HEK293 (cell line): ENCODE results near the gene FRMPD4.

Experiments used
- CTCF ChIA-PET: fragments of 350-600 bp; formaldehyde crosslinking; extraction: SDS; loops from one replicate; lab custom pipeline; 2021; ENCODE audit warnings: antibody characterized with exemption; lab: Yijun Ruan, JAX
- POLR2A ChIA-PET: fragments of 300-600 bp; formaldehyde crosslinking; extraction: SDS; loops from one replicate; lab custom pipeline; 2020; ENCODE audit warnings: antibody characterized with exemption, inconsistent platforms; lab: Yijun Ruan, JAX
- H3K27ac ChIP-seq: fragments of 200-500 bp; sonication (Bioruptor generic); 2 replicates; pipeline ENCODE4 v1.5.1; 2014; ENCODE audit warnings: low read depth, low read length, control low read depth, inconsistent platforms; ENCODE audit errors: extremely low read depth
- H3K36me3 ChIP-seq, 2 experiments: fragments of 200-500 bp in 1 of 2; sonication (Bioruptor generic) in 1 of 2; 1 replicate in 1 of 2; 2 replicates in 1 of 2; pipeline ENCODE4 v1.5.1; 2014 to 2017; ENCODE audit warnings: inconsistent platforms in 2 of 2, low read length in 2 of 2; ENCODE audit not compliant: control insufficient read depth in 2 of 2, insufficient read depth in 1 of 2
- H3K4me1 ChIP-seq: fragments of 200-500 bp; sonication (Bioruptor generic); 2 replicates; pipeline ENCODE4 v1.5.1; 2014; ENCODE audit warnings: mild to moderate bottlenecking, low read length, inconsistent platforms; ENCODE audit not compliant: control insufficient read depth, insufficient read depth
- H3K4me3 ChIP-seq: 2 replicates; pipeline ENCODE4 v1.5.1; 2011; ENCODE audit warnings: low read depth, mild to moderate bottlenecking, control low read depth, low read length, moderate library complexity
- H3K9me3 ChIP-seq: fragments of 200-500 bp; sonication (Bioruptor generic); 2 replicates; pipeline ENCODE4 v1.5.1; 2014; ENCODE audit warnings: low read depth, low read length, inconsistent platforms; ENCODE audit not compliant: control insufficient read depth, insufficient read depth
- SALL2 ChIP-seq: fragments of 450-650 bp; formaldehyde crosslinking; IDR thresholded peaks from 2 replicates; pipeline ENCODE4 v1.5.0; 2017; ENCODE audit warnings: missing biosample characterization, mild to moderate bottlenecking, missing genetic modification characterization, borderline replicate concordance
- SP2 ChIP-seq: fragments of 450-650 bp; formaldehyde crosslinking; IDR thresholded peaks from 2 replicates; pipeline ENCODE4 v1.5.1; 2016; ENCODE audit warnings: missing biosample characterization, missing genetic modification characterization
- TRIM28 ChIP-seq: IDR thresholded peaks from 2 replicates; pipeline ENCODE4 v1.6.1; 2011; ENCODE audit warnings: low read length, control low read depth, borderline replicate concordance
- ZBTB7A ChIP-seq: fragments of 450-650 bp; formaldehyde crosslinking; IDR thresholded peaks from 2 replicates; pipeline ENCODE4 v1.5.1; 2016; ENCODE audit warnings: low read depth, missing biosample characterization, missing genetic modification characterization
- ZFP37 ChIP-seq: fragments of 450-650 bp; formaldehyde crosslinking; IDR thresholded peaks from 2 replicates; pipeline ENCODE4 v1.5.1; 2016; ENCODE audit warnings: missing biosample characterization, missing genetic modification characterization
- ZNF114 ChIP-seq: fragments of 450-650 bp; formaldehyde crosslinking; IDR thresholded peaks from 2 replicates; pipeline ENCODE4 v1.5.0; 2017; ENCODE audit warnings: missing biosample characterization, missing genetic modification characterization
- ZNF140 ChIP-seq: fragments of 450-650 bp; formaldehyde crosslinking; IDR thresholded peaks from 2 replicates; pipeline ENCODE4 v1.5.1; 2016; ENCODE audit warnings: missing biosample characterization, missing genetic modification characterization
- ZNF155 ChIP-seq: fragments of 450-650 bp; formaldehyde crosslinking; IDR thresholded peaks from 2 replicates; pipeline ENCODE4 v1.5.1; 2016; ENCODE audit warnings: missing biosample characterization, missing genetic modification characterization
- ZNF16 ChIP-seq: fragments of 450-650 bp; formaldehyde crosslinking; IDR thresholded peaks from 2 replicates; pipeline ENCODE4 v1.5.1; 2016; ENCODE audit warnings: low read depth, missing biosample characterization, missing genetic modification characterization
- ZNF2 ChIP-seq: fragments of 450-650 bp; formaldehyde crosslinking; IDR thresholded peaks from 2 replicates; pipeline ENCODE4 v1.5.1; 2016; ENCODE audit warnings: missing biosample characterization, missing genetic modification characterization
- ZNF211 ChIP-seq: fragments of 450-650 bp; formaldehyde crosslinking; IDR thresholded peaks from 2 replicates; pipeline ENCODE4 v1.5.1; 2016; ENCODE audit warnings: low read depth, missing biosample characterization, missing genetic modification characterization
- ZNF391 ChIP-seq: fragments of 450-650 bp; formaldehyde crosslinking; IDR thresholded peaks from 2 replicates; pipeline ENCODE4 v1.5.1; 2016; ENCODE audit warnings: low read depth, missing biosample characterization, missing genetic modification characterization, borderline replicate concordance
- ZNF423 ChIP-seq: fragments of 450-650 bp; formaldehyde crosslinking; IDR thresholded peaks from 2 replicates; pipeline ENCODE4 v1.5.1; 2016; ENCODE audit warnings: missing biosample characterization, missing genetic modification characterization
- ZNF521 ChIP-seq: fragments of 450-650 bp; formaldehyde crosslinking; IDR thresholded peaks from 2 replicates; pipeline ENCODE4 v1.5.1; 2017; ENCODE audit warnings: missing biosample characterization, mild to moderate bottlenecking, missing genetic modification characterization
- ZNF624 ChIP-seq: fragments of 450-650 bp; formaldehyde crosslinking; IDR thresholded peaks from 2 replicates; pipeline ENCODE4 v1.5.1; 2017; ENCODE audit warnings: missing biosample characterization, missing genetic modification characterization
- ZNF768 ChIP-seq: fragments of 450-650 bp; formaldehyde crosslinking; IDR thresholded peaks from 2 replicates; pipeline ENCODE4 v1.5.1; 2018; ENCODE audit warnings: missing biosample characterization, mild to moderate bottlenecking, missing genetic modification characterization
- ZNF776 ChIP-seq: fragments of 450-650 bp; formaldehyde crosslinking; IDR thresholded peaks from 2 replicates; pipeline ENCODE4 v1.5.0; 2017; ENCODE audit warnings: missing biosample characterization, missing genetic modification characterization, borderline replicate concordance
- ZSCAN16 ChIP-seq: fragments of 450-650 bp; formaldehyde crosslinking; IDR thresholded peaks from 2 replicates; pipeline ENCODE4 v1.5.1; 2016; ENCODE audit warnings: missing biosample characterization, missing genetic modification characterization
- TF ChIP-seq, protein P1 (sequence below): fragments of 450-650 bp; IDR thresholded peaks from 2 replicates; pipeline ENCODE4 v1.5.1; 2018; ENCODE audit warnings: missing biosample characterization, mild to moderate bottlenecking, missing genetic modification characterization
- TF ChIP-seq, protein P2 (sequence below): fragments of 450-650 bp; formaldehyde crosslinking; IDR thresholded peaks from 2 replicates; pipeline ENCODE4 v1.5.1; 2016; ENCODE audit warnings: missing biosample characterization, missing genetic modification characterization
- TF ChIP-seq, protein P3 (sequence below): fragments of 450-650 bp; formaldehyde crosslinking; IDR thresholded peaks from 2 replicates; pipeline ENCODE4 v1.5.1; 2017; ENCODE audit warnings: missing biosample characterization, missing genetic modification characterization
- TF ChIP-seq, protein P4 (sequence below): fragments of 450-650 bp; formaldehyde crosslinking; IDR thresholded peaks from 2 replicates; pipeline ENCODE4 v1.5.1; 2017; ENCODE audit warnings: missing biosample characterization, mild to moderate bottlenecking, missing genetic modification characterization, moderate library complexity
- TF ChIP-seq, protein P5 (sequence below): fragments of 450-650 bp; formaldehyde crosslinking; IDR thresholded peaks from 2 replicates; pipeline ENCODE4 v1.5.1; 2016; ENCODE audit warnings: missing biosample characterization, missing genetic modification characterization
- TF ChIP-seq, protein P6 (sequence below): fragments of 450-650 bp; formaldehyde crosslinking; IDR thresholded peaks from 2 replicates; pipeline ENCODE4 v1.5.1; 2016; ENCODE audit warnings: missing biosample characterization, missing genetic modification characterization
- TF ChIP-seq, protein P7 (sequence below): fragments of 450-650 bp; formaldehyde crosslinking; IDR thresholded peaks from 2 replicates; pipeline ENCODE4 v1.5.1; 2016; ENCODE audit warnings: missing biosample characterization, missing genetic modification characterization

The FRMPD4 gene

DNA sequence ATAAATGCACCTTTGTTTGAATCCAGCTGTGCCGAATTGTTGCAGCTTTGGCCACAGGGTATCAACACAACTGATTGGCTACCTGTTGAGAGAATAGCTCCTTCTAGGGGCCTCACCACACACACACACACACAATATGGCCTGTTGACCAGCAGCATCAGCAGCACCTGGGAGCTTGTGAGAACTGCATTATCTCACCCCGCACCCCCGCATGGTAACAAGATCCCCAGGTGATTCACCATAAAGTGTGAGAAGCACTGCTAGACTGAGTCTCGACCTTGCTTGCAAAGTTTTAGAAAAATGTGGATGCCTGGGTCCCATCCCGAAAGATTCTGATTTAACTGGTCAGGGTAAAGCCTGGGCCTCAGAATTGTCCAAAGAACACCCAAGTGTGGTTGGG, 476.0 kb downstream of the FRMPD4 start:
- TF ChIP-seq ZSCAN16 (tag by site-specific recombination) (no peak), ZNF768 (tag by site-specific recombination) (no peak), ZFP37 (tag by site-specific recombination) (no peak), ZNF140 (no peak), TRIM28 (no peak), ZNF423 (tag by site-specific recombination) (no peak), SALL2 (no peak), SP2 (no peak), ZNF211 (no peak), ZNF391 (tag by site-specific recombination) (no peak), ZNF2 (no peak), ZNF114 (tag by site-specific recombination) (no peak)
- TF ChIP-seq, protein P1, sequence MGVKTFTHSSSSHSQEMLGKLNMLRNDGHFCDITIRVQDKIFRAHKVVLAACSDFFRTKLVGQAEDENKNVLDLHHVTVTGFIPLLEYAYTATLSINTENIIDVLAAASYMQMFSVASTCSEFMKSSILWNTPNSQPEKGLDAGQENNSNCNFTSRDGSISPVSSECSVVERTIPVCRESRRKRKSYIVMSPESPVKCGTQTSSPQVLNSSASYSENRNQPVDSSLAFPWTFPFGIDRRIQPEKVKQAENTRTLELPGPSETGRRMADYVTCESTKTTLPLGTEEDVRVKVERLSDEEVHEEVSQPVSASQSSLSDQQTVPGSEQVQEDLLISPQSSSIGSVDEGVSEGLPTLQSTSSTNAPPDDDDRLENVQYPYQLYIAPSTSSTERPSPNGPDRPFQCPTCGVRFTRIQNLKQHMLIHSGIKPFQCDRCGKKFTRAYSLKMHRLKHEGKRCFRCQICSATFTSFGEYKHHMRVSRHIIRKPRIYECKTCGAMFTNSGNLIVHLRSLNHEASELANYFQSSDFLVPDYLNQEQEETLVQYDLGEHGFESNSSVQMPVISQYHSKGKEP (tag by site-specific recombination), result no peak
- TF ChIP-seq, protein P2, sequence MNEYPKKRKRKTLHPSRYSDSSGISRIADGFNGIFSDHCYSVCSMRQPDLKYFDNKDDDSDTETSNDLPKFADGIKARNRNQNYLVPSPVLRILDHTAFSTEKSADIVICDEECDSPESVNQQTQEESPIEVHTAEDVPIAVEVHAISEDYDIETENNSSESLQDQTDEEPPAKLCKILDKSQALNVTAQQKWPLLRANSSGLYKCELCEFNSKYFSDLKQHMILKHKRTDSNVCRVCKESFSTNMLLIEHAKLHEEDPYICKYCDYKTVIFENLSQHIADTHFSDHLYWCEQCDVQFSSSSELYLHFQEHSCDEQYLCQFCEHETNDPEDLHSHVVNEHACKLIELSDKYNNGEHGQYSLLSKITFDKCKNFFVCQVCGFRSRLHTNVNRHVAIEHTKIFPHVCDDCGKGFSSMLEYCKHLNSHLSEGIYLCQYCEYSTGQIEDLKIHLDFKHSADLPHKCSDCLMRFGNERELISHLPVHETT (tag by site-specific recombination), result no peak
- TF ChIP-seq, protein P3, sequence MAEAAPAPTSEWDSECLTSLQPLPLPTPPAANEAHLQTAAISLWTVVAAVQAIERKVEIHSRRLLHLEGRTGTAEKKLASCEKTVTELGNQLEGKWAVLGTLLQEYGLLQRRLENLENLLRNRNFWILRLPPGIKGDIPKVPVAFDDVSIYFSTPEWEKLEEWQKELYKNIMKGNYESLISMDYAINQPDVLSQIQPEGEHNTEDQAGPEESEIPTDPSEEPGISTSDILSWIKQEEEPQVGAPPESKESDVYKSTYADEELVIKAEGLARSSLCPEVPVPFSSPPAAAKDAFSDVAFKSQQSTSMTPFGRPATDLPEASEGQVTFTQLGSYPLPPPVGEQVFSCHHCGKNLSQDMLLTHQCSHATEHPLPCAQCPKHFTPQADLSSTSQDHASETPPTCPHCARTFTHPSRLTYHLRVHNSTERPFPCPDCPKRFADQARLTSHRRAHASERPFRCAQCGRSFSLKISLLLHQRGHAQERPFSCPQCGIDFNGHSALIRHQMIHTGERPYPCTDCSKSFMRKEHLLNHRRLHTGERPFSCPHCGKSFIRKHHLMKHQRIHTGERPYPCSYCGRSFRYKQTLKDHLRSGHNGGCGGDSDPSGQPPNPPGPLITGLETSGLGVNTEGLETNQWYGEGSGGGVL (tag by site-specific recombination), result no peak
- TF ChIP-seq, protein P4, sequence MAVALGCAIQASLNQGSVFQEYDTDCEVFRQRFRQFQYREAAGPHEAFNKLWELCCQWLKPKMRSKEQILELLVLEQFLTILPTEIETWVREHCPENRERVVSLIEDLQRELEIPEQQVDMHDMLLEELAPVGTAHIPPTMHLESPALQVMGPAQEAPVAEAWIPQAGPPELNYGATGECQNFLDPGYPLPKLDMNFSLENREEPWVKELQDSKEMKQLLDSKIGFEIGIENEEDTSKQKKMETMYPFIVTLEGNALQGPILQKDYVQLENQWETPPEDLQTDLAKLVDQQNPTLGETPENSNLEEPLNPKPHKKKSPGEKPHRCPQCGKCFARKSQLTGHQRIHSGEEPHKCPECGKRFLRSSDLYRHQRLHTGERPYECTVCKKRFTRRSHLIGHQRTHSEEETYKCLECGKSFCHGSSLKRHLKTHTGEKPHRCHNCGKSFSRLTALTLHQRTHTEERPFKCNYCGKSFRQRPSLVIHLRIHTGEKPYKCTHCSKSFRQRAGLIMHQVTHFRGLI, result no peak
- TF ChIP-seq, protein P5, sequence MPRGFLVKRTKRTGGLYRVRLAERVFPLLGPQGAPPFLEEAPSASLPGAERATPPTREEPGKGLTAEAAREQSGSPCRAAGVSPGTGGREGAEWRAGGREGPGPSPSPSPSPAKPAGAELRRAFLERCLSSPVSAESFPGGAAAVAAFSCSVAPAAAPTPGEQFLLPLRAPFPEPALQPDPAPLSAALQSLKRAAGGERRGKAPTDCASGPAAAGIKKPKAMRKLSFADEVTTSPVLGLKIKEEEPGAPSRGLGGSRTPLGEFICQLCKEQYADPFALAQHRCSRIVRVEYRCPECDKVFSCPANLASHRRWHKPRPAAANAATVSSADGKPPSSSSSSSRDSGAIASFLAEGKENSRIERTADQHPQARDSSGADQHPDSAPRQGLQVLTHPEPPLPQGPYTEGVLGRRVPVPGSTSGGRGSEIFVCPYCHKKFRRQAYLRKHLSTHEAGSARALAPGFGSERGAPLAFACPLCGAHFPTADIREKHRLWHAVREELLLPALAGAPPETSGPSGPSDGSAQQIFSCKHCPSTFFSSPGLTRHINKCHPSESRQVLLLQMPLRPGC, result no peak
- H3K27ac ChIP-seq, result no peak overlapping the region
- no peak overlapping the region for H3K4me3 ChIP-seq
- no peaks in the 10 kb centered on the region for H3K36me3 ChIP-seq
- peaks cover 3% of the 10 kb centered on the region; the same call in 1 of the 2 replicates for H3K4me1 ChIP-seq
- H3K9me3 ChIP-seq, result no peaks in the 10 kb centered on the region
- ChIA-PET CTCF (no interaction called here), POLR2A (no interaction called here)

DNA sequence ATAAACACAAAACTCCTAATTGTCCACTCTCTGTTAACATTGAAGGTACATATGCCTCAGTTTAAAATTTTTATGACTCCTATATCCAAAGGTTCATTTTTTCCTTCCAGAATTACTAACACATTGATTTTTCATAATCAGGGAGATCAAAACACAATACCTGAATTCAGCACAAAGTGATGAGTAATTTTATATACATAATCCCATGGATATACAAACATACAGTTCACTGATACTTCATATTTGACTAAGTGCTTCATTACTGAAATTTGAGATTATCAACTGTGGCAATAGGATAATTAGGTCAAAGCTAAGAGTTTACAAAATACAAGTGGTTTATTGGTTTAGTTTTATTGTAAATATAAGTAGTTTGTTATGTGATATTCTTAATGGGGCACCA, 476.8 kb downstream of the FRMPD4 start:
- Histone ChIP-seq H3K4me3 (no peak overlapping the region), H3K36me3 (no peaks in the 10 kb centered on the region), H3K4me1 (peaks cover 3% of the 10 kb centered on the region; the same call in 1 of the 2 replicates), H3K9me3 (no peaks in the 10 kb centered on the region), H3K27ac (no peak overlapping the region)
- POLR2A ChIA-PET, result no interaction called here
- CTCF ChIA-PET, result no interaction called here
- TF ChIP-seq ZNF155 (no peak), ZBTB7A (no peak), ZNF16 (tag by site-specific recombination) (no peak), ZNF521 (no peak), ZNF776 (tag by site-specific recombination) (no peak), ZNF624 (tag by site-specific recombination) (no peak)
- TF ChIP-seq, protein P6, sequence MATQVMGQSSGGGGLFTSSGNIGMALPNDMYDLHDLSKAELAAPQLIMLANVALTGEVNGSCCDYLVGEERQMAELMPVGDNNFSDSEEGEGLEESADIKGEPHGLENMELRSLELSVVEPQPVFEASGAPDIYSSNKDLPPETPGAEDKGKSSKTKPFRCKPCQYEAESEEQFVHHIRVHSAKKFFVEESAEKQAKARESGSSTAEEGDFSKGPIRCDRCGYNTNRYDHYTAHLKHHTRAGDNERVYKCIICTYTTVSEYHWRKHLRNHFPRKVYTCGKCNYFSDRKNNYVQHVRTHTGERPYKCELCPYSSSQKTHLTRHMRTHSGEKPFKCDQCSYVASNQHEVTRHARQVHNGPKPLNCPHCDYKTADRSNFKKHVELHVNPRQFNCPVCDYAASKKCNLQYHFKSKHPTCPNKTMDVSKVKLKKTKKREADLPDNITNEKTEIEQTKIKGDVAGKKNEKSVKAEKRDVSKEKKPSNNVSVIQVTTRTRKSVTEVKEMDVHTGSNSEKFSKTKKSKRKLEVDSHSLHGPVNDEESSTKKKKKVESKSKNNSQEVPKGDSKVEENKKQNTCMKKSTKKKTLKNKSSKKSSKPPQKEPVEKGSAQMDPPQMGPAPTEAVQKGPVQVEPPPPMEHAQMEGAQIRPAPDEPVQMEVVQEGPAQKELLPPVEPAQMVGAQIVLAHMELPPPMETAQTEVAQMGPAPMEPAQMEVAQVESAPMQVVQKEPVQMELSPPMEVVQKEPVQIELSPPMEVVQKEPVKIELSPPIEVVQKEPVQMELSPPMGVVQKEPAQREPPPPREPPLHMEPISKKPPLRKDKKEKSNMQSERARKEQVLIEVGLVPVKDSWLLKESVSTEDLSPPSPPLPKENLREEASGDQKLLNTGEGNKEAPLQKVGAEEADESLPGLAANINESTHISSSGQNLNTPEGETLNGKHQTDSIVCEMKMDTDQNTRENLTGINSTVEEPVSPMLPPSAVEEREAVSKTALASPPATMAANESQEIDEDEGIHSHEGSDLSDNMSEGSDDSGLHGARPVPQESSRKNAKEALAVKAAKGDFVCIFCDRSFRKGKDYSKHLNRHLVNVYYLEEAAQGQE (tag by site-specific recombination), result no peak
- TF ChIP-seq, protein P7, sequence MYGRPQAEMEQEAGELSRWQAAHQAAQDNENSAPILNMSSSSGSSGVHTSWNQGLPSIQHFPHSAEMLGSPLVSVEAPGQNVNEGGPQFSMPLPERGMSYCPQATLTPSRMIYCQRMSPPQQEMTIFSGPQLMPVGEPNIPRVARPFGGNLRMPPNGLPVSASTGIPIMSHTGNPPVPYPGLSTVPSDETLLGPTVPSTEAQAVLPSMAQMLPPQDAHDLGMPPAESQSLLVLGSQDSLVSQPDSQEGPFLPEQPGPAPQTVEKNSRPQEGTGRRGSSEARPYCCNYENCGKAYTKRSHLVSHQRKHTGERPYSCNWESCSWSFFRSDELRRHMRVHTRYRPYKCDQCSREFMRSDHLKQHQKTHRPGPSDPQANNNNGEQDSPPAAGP (tag by site-specific recombination), result no peak
